Measurements from ENCODE around the gene OR10AD1.
A peak's percentile ranks its signal among the peaks of the same experiment; 100 is the strongest.

GRCh38 chr12:48165089-48165981 lies 37.8 kb downstream of the OR10AD1 start:
- TF ChIP-seq CTCF (IDR thresholded peaks at IDR 0.05; ENCODE audit: low read length) (peak; percentile 96), EZH2 (IDR thresholded peaks at IDR 0.05; ENCODE audit: borderline replicate concordance, low read length) (no peak)

Measured in OCI-LY1 (cell line).